Gastrocnemius medialis (tissue), 4 donors: ENCODE results near the gene GARRE1.

Source experiments
- POLR2A ChIP-seq, 2 donors: fragments of 450-650 bp; IDR thresholded peaks; one replicate each; pipeline ENCODE4 v1.6.1; 2017; ENCODE audit warnings: antibody characterized with exemption in 2 of 2, mild to moderate bottlenecking in 2 of 2, moderate library complexity in 2 of 2
- TF ChIP-seq, protein P1 (sequence below), 5 experiments: fragments of 450-650 bp in 3 of 5; fragments of 200-600 bp in 2 of 5; sonication (generic) in 2 of 5; IDR thresholded peaks in 4 of 5; conservative IDR thresholded peaks in 1 of 5; 1 replicate in 4 of 5; 2 replicates in 1 of 5; pipeline ENCODE4 v1.5.1; 2016 to 2019; ENCODE audit warnings: antibody characterized with exemption in 5 of 5, mild to moderate bottlenecking in 3 of 5, moderate library complexity in 3 of 5

DNA sequence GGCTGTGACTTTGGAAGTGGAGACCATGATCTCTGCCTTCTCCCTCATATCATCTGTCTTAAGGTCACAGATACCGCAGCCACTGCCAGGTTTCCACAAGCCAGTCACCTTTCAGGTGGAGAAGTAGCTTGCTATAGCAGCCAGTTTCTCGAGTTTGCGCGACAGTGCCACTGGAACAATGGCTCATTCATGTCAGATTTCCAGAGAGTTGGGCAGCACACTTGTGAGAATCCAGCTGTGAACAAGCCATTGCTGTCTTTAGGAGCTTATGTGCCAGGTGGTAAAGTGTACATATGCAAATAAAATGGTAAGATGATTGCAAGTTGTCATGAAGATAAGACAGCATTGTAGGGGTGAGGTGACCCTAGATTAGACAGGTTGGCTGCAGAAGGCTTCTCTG is 22.3 kb downstream of the GARRE1 start:
- TF ChIP-seq, protein P1, sequence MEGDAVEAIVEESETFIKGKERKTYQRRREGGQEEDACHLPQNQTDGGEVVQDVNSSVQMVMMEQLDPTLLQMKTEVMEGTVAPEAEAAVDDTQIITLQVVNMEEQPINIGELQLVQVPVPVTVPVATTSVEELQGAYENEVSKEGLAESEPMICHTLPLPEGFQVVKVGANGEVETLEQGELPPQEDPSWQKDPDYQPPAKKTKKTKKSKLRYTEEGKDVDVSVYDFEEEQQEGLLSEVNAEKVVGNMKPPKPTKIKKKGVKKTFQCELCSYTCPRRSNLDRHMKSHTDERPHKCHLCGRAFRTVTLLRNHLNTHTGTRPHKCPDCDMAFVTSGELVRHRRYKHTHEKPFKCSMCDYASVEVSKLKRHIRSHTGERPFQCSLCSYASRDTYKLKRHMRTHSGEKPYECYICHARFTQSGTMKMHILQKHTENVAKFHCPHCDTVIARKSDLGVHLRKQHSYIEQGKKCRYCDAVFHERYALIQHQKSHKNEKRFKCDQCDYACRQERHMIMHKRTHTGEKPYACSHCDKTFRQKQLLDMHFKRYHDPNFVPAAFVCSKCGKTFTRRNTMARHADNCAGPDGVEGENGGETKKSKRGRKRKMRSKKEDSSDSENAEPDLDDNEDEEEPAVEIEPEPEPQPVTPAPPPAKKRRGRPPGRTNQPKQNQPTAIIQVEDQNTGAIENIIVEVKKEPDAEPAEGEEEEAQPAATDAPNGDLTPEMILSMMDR (IDR thresholded peaks at IDR 0.05 in 4 of 5, conservative IDR thresholded peaks at IDR 0.05 in 1 of 5) = no peak
- TF ChIP-seq POLR2A (IDR thresholded peaks at IDR 0.05) = no peak
